Calu3 (cell line): Measurements from ENCODE around the gene GLDN. TPM values are rescaled to one million over a fixed set of nuclear protein-coding genes. Genes with fewer than 3 reads are reported as not detected.

ENCODE experiments used
- BruUV-seq: library from RNA; stranded (reverse); fragments of 400-500 nt; replicated peaks from 2 replicates; lab custom pipeline; 2021; lab: Mats Ljungman, UMichigan
- CTCF ChIA-PET: fragments of 300-600 bp; sonication (Branson Sonifier 250); formaldehyde crosslinking; loops from one replicate; lab custom pipeline; 2022; ENCODE audit warnings: antibody characterized with exemption; lab: Charles Lee
- DNase-seq: peaks from one replicate; pipeline ENCODE4 v3.0.0; 2022
- H3K27ac Mint-ChIP-seq: one replicate; pipeline ENCODE4 v1.8.0; 2022; ENCODE audit warnings: mixed read lengths; ENCODE audit not compliant: unreplicated experiment
- H3K27me3 Mint-ChIP-seq: one replicate; pipeline ENCODE4 v1.8.0; 2022; ENCODE audit warnings: mixed read lengths; ENCODE audit not compliant: unreplicated experiment
- H3K36me3 Mint-ChIP-seq: one replicate; pipeline ENCODE4 v1.8.0; 2022; ENCODE audit warnings: mild to moderate bottlenecking, moderate library complexity, mixed read lengths; ENCODE audit not compliant: insufficient read depth, unreplicated experiment
- H3K4me1 Mint-ChIP-seq: one replicate; pipeline ENCODE4 v1.8.0; 2022; ENCODE audit warnings: mild to moderate bottlenecking, low read depth, mixed read lengths; ENCODE audit not compliant: unreplicated experiment
- H3K4me3 Mint-ChIP-seq: one replicate; pipeline ENCODE4 v1.8.0; 2022; ENCODE audit warnings: mild to moderate bottlenecking, low read depth, moderate library complexity, mixed read lengths; ENCODE audit not compliant: unreplicated experiment
- H3K9me3 Mint-ChIP-seq: one replicate; pipeline ENCODE4 v1.8.0; 2022; ENCODE audit warnings: low read depth, mixed read lengths; ENCODE audit not compliant: unreplicated experiment
- intact Hi-C: fragments of 100-400 bp; cut with micrococcal nuclease; formaldehyde crosslinking; loops from one replicate; pipeline ENCODE4 v1.10.0; 2022; ENCODE audit not compliant: unreplicated experiment
- total RNA-seq: library from RNA; stranded (reverse); gene quantifications from 2 replicates; pipeline ENCODE4 v1.2.3, GENCODE V29; 2022
- TF ChIP-seq, protein P1 (sequence below): fragments of 200-600 bp; IDR thresholded peaks from one replicate; pipeline ENCODE4 v1.8.0; 2022; ENCODE audit warnings: antibody characterized with exemption; ENCODE audit not compliant: unreplicated experiment

The GLDN gene
- total RNA-seq, 1 experiment from 2014 or later: not detected

DNA sequence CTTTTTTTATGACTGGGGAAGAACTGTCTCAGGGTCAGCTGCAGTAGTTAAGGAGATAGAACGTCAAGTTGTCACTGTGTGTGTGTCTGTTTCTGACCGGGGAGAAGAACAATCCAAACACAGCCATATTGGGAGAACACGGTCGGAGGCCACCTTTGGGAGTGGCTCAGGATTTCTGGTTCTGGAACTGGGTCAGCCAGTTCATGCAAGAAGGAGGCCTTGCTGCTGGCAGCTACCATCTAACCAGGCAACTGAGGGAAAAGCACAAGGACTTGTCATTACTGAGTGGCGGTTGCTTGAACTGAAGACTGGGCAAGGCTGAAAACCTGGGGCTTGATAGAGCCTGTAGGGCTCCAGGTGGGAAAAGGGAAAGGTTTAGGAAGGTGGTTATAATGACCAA lies 24.6 kb downstream of the GLDN start:
- H3K36me3 Mint-ChIP-seq: no peaks in the 10 kb centered on the region
- H3K9me3 Mint-ChIP-seq: no peaks in the 10 kb centered on the region
- CTCF ChIA-PET: no interaction called here
- H3K4me3 Mint-ChIP-seq: no peak overlapping the region
- TF ChIP-seq, protein P1, sequence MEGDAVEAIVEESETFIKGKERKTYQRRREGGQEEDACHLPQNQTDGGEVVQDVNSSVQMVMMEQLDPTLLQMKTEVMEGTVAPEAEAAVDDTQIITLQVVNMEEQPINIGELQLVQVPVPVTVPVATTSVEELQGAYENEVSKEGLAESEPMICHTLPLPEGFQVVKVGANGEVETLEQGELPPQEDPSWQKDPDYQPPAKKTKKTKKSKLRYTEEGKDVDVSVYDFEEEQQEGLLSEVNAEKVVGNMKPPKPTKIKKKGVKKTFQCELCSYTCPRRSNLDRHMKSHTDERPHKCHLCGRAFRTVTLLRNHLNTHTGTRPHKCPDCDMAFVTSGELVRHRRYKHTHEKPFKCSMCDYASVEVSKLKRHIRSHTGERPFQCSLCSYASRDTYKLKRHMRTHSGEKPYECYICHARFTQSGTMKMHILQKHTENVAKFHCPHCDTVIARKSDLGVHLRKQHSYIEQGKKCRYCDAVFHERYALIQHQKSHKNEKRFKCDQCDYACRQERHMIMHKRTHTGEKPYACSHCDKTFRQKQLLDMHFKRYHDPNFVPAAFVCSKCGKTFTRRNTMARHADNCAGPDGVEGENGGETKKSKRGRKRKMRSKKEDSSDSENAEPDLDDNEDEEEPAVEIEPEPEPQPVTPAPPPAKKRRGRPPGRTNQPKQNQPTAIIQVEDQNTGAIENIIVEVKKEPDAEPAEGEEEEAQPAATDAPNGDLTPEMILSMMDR: no peak
- intact Hi-C loops: no loop called here
- no TSS peak for BruUV-seq
- peaks cover 5% of the 10 kb centered on the region for H3K4me1 Mint-ChIP-seq
- no peak for DNase-seq
- H3K27ac Mint-ChIP-seq: no peak overlapping the region
- no peaks in the 10 kb centered on the region for H3K27me3 Mint-ChIP-seq

DNA sequence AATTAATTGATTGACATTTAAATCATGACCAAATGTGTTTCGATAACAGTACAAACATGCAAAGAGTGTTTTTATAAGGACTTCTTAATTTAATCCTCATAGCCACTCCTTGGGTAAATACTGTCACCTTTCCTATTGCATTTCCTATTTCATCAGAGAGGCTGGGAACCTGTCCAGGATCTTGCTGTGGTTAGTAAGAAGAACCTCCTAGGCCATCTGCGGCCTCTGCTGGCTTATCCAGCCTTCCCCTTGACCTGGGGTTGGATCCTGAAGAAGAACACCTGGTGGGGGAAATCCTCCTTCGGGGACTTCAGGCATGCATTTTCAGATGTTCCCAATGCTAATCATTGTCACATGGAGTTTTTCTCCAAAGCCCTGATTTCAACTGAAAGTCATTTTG lies 25.5 kb downstream of the GLDN start:
- no peaks in the 10 kb centered on the region for H3K27me3 Mint-ChIP-seq
- TF ChIP-seq, protein P1: no peak
- peaks cover 5% of the 10 kb centered on the region for H3K4me1 Mint-ChIP-seq
- no peak overlapping the region for H3K4me3 Mint-ChIP-seq
- H3K9me3 Mint-ChIP-seq: no peaks in the 10 kb centered on the region
- intact Hi-C loops: no loop called here
- CTCF ChIA-PET: no interaction called here
- peak; percentile 36 for DNase-seq
- no TSS peak for BruUV-seq
- H3K36me3 Mint-ChIP-seq: no peaks in the 10 kb centered on the region
- no peak overlapping the region for H3K27ac Mint-ChIP-seq

DNA sequence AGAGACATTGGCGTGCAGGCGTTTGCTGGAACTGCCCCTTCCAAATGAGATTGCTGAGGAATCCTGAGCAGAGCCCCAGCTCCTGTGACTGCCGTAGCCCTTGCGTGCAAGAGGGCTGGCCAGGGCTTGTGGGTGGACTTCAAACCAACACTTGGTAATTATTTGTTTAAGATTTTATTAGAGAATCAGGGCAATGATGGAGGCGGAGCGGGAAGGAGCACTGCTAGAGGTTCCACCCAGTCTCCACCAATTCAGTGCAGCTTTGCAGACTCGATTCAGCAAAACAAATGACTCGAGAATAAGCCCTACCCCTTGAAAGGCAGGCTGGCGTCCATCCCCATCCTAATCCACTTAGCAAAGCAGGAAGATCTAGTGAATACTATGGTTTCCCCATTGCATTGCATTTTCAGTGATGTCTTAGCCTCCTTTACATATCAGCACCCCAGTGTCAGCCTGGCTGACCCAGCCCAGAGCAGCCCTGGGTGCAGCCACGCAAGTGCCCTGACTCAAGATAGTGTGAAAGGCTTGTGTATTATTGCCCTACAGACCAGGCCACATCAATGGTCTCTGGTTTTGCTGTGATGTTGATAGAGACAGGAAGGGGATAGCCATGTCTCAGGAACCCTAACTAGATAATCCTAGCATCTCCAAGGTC lies 26.0 kb downstream of the GLDN start:
- Mint-ChIP-seq H3K27me3 (no peaks in the 10 kb centered on the region), H3K9me3 (no peaks in the 10 kb centered on the region), H3K27ac (no peak overlapping the region), H3K4me1 (peaks cover 5% of the 10 kb centered on the region), H3K36me3 (no peaks in the 10 kb centered on the region), H3K4me3 (no peak overlapping the region)
- TF ChIP-seq, protein P1: no peak
- intact Hi-C loops: no loop called here
- DNase-seq: no peak
- no TSS peak for BruUV-seq
- CTCF ChIA-PET: no interaction called here

DNA sequence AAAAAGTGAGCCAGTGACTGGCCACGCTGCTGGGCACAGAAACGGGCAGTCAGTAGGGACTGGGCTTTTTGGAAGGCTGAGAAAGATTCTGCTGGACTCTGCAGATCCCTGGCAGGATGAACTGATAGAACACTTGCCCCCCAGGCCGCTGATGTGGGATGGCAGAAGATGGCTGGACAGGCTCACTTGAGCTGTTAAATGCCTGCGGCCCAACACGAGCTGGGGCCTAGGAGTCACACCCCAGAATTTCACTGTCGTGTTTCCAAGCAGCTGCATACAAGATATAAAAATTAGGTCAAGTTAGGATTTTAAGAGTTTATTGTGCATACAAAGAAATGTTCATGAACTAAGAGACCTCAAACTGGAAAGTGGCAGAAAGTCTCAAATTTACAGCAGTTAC lies 26.9 kb downstream of the GLDN start:
- CTCF ChIA-PET: no interaction called here
- DNase-seq: no peak
- H3K27me3 Mint-ChIP-seq: no peaks in the 10 kb centered on the region
- H3K36me3 Mint-ChIP-seq: no peaks in the 10 kb centered on the region
- H3K4me3 Mint-ChIP-seq: no peak overlapping the region
- TF ChIP-seq, protein P1: no peak
- intact Hi-C loops: no loop called here
- H3K27ac Mint-ChIP-seq: no peak overlapping the region
- peaks cover 5% of the 10 kb centered on the region for H3K4me1 Mint-ChIP-seq
- no peaks in the 10 kb centered on the region for H3K9me3 Mint-ChIP-seq
- BruUV-seq: no TSS peak
